ENCODE results near the gene ST7.

The ST7 gene

GRCh38 chr7:117250801-117251200 is 297.5 kb downstream of the ST7 start:
- no peak for ATAC-seq
- TF ChIP-seq ZNF8 (CRISPR knock-in tag; IDR thresholded peaks at IDR 0.05) (no peak), CSDC2 (CRISPR knock-in tag; IDR thresholded peaks at IDR 0.05) (no peak), PPARA (CRISPR knock-in tag; IDR thresholded peaks at IDR 0.05; ENCODE audit: borderline replicate concordance) (no peak)

- TF ChIP-seq ESRRG (CRISPR knock-in tag; IDR thresholded peaks at IDR 0.05) = no peak
- no peak for TF ChIP-seq PATZ1 (CRISPR knock-in tag; IDR thresholded peaks at IDR 0.05; ENCODE audit: borderline replicate concordance)
- TF ChIP-seq PPARA (CRISPR knock-in tag; IDR thresholded peaks at IDR 0.05; ENCODE audit: borderline replicate concordance) = no peak
- no peak for TF ChIP-seq ZFP3 (CRISPR knock-in tag; IDR thresholded peaks at IDR 0.05)
- no peak for TF ChIP-seq GLIS3 (CRISPR knock-in tag; IDR thresholded peaks at IDR 0.05)
- TF ChIP-seq ZNF70 (CRISPR knock-in tag; IDR thresholded peaks at IDR 0.05) = no peak
- TF ChIP-seq TCF4 (CRISPR knock-in tag; IDR thresholded peaks at IDR 0.05; ENCODE audit: borderline replicate concordance) = no peak
- TF ChIP-seq POU6F1 (CRISPR knock-in tag; IDR thresholded peaks at IDR 0.05; ENCODE audit: borderline replicate concordance, low read depth) = no peak
- no peak for TF ChIP-seq ZNF8 (CRISPR knock-in tag; IDR thresholded peaks at IDR 0.05)
- TF ChIP-seq ARNTL (CRISPR knock-in tag; IDR thresholded peaks at IDR 0.05; ENCODE audit: borderline replicate concordance, low read depth) = no peak
- no peak for TF ChIP-seq BACH2 (CRISPR knock-in tag; IDR thresholded peaks at IDR 0.05; ENCODE audit: borderline replicate concordance)
- no peak for TF ChIP-seq ISL1 (CRISPR knock-in tag; IDR thresholded peaks at IDR 0.05)
- no peak for TF ChIP-seq ZC3H10 (CRISPR knock-in tag; IDR thresholded peaks at IDR 0.05)
- TF ChIP-seq CSRNP3 (CRISPR knock-in tag; IDR thresholded peaks at IDR 0.05) = no peak
- TF ChIP-seq RARB (CRISPR knock-in tag; IDR thresholded peaks at IDR 0.05) = no peak
- TF ChIP-seq, protein P1, sequence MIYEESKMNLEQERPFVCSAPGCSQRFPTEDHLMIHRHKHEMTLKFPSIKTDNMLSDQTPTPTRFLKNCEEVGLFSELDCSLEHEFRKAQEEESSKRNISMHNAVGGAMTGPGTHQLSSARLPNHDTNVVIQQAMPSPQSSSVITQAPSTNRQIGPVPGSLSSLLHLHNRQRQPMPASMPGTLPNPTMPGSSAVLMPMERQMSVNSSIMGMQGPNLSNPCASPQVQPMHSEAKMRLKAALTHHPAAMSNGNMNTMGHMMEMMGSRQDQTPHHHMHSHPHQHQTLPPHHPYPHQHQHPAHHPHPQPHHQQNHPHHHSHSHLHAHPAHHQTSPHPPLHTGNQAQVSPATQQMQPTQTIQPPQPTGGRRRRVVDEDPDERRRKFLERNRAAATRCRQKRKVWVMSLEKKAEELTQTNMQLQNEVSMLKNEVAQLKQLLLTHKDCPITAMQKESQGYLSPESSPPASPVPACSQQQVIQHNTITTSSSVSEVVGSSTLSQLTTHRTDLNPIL (CRISPR knock-in tag; IDR thresholded peaks at IDR 0.05; ENCODE audit: low read depth) = no peak
- no peak; the same call in 2 of the 3 replicates for ATAC-seq
These were observed 298.4 kb downstream of the ST7 start for GRCh38 chr7:117251687-117252086.

DNA sequence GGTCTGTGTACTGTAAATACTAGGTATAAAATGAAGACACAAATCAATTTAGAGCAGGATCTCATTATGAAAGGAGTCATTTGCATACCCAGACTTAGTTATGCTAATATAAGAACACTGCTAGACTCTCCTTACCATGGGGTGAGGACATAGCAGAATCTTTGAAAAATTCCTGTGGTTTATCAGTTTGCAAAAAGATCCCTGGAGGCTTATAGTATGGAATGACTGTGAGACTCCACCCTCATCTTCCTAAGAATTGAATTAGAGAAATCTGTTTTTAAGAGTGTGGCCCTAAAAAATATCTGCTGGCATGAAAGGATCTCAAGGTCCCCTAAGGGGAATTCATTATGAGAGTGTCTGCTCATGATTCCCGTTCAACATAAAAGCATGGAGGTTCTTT is 306.3 kb downstream of the ST7 start:
- TF ChIP-seq SNAI2 (CRISPR knock-in tag; IDR thresholded peaks at IDR 0.05) (no peak), TOX (CRISPR knock-in tag; IDR thresholded peaks at IDR 0.05; ENCODE audit: borderline replicate concordance) (no peak), ZFP30 (CRISPR knock-in tag; IDR thresholded peaks at IDR 0.05) (no peak), ZNF8 (CRISPR knock-in tag; IDR thresholded peaks at IDR 0.05) (no peak), ISL1 (CRISPR knock-in tag; IDR thresholded peaks at IDR 0.05) (no peak), POU6F1 (CRISPR knock-in tag; IDR thresholded peaks at IDR 0.05; ENCODE audit: borderline replicate concordance, low read depth) (no peak), ZNF565 (CRISPR knock-in tag; conservative IDR thresholded peaks at IDR 0.05; ENCODE audit: low read depth) (no peak), TCF4 (CRISPR knock-in tag; IDR thresholded peaks at IDR 0.05; ENCODE audit: borderline replicate concordance) (no peak), CSDC2 (CRISPR knock-in tag; IDR thresholded peaks at IDR 0.05) (no peak), ESRRG (CRISPR knock-in tag; IDR thresholded peaks at IDR 0.05) (no peak), PATZ1 (CRISPR knock-in tag; IDR thresholded peaks at IDR 0.05; ENCODE audit: borderline replicate concordance) (no peak)
- peak; percentile 39; the same call in 2 of the 3 replicates for ATAC-seq

All from SK-N-SH treated with all-trans-retinoic acid at 6 μM for 48 hours (cell line).